K562 (cell line): ENCODE data around the gene EPHA2. TPM values are rescaled to one million over a fixed set of nuclear protein-coding genes. Genes with fewer than 3 reads are reported as not detected.

ENCODE experiments used
- ARNT ChIP-seq, 2 experiments: fragments of 450-650 bp; IDR thresholded peaks; 2 replicates each; pipeline ENCODE4 v1.6.1; 2016; ENCODE audit warnings: mild to moderate bottlenecking in 1 of 2
- FOS ChIP-seq: IDR thresholded peaks from 3 replicates; pipeline ENCODE4 v1.6.1; 2011; ENCODE audit not compliant: insufficient read length; ENCODE audit errors: extremely low read depth
- GABPB1 ChIP-seq: sonication (generic); formaldehyde crosslinking; IDR thresholded peaks from 2 replicates; pipeline ENCODE4 v1.8.0; 2022; ENCODE audit warnings: mild to moderate bottlenecking, missing genetic modification reagents
- MEF2D ChIP-seq: conservative IDR thresholded peaks from 2 replicates; pipeline ENCODE4 v1.6.1; 2016; ENCODE audit warnings: low read depth, missing genetic modification characterization, missing compliant biosample characterization
- MYC ChIP-seq, 2 experiments: fragments of 250-450 bp in 1 of 2; sonication (Bioruptor Pico) in 1 of 2; IDR thresholded peaks; 2 replicates each; pipeline versions ENCODE4 v1.5.1 to v1.6.1; 2012 to 2021; ENCODE audit warnings: low read depth in 2 of 2, borderline replicate concordance in 1 of 2, improper control_type of control experiment in 1 of 2, low read length in 1 of 2, mild to moderate bottlenecking in 1 of 2, moderate library complexity in 1 of 2
- NFE2 ChIP-seq: IDR thresholded peaks from 2 replicates; pipeline ENCODE4 v1.6.1; 2014; ENCODE audit warnings: antibody characterized with exemption, low read depth
- POLR2H ChIP-seq: IDR thresholded peaks from 2 replicates; pipeline ENCODE4 v1.6.1; 2016; ENCODE audit warnings: missing genetic modification characterization, low read depth, mild to moderate bottlenecking, control low read depth, missing compliant biosample characterization, moderate library complexity
- RNF2 ChIP-seq: sonication (generic); IDR thresholded peaks from 2 replicates; pipeline ENCODE4 v1.6.1; 2016
- ZSCAN29 ChIP-seq: fragments of 450-650 bp; IDR thresholded peaks from 2 replicates; pipeline ENCODE4 v1.6.1; 2017
- polyA plus RNA-seq, 8 experiments: library from polyadenylated mRNA; depleted of rRNA in 4 of 8; stranded (reverse) in 5 of 8; unstranded in 3 of 8; fragments of >200 nt; fragmentation: Nextera tagmentation in 2 of 8; fragmentation: Illumina TruSeq in 1 of 8; extraction: Ambion mirVana in 2 of 8; extraction: Trizol in 1 of 8; gene quantifications; 2 replicates each; pipeline versions ENCODE4 v1.2.1 to v1.2.3, GENCODE V29; 2011 to 2014; ENCODE audit warnings: inconsistent platforms in 1 of 8, missing spikeins in 1 of 8
- total RNA-seq, 7 experiments: library from RNA; depleted of rRNA in 6 of 7; stranded (reverse); fragments of >200 nt in 6 of 7; fragmentation: Illumina TruSeq in 2 of 7; extraction: Trizol in 2 of 7; gene quantifications; 2 replicates each; pipeline versions ENCODE4 v1.2.1 to v1.2.3, GENCODE V29; 2011 to 2021; ENCODE audit warnings: low replicate concordance in 1 of 7
- TF ChIP-seq, protein P1 (sequence below): fragments of 250-450 bp; sonication (Bioruptor Pico); IDR thresholded peaks from 2 replicates; pipeline ENCODE4 v1.8.0; 2022; ENCODE audit warnings: moderate library complexity, mild to moderate bottlenecking, inconsistent platforms
- TF ChIP-seq, protein P2 (sequence below): fragments of 450-650 bp; conservative IDR thresholded peaks from 2 replicates; pipeline ENCODE4 v1.6.1; 2016; ENCODE audit warnings: missing genetic modification characterization, low read depth, mild to moderate bottlenecking, missing compliant biosample characterization, moderate library complexity

EPHA2 gene
- total and polyA plus RNA-seq, 9 of the 15 experiments (the other 6 are each of a cell fraction or from before 2014, with no cell fraction given) = 0.04 to 0.40 (median 0.07) TPM; not detected in 4

DNA sequence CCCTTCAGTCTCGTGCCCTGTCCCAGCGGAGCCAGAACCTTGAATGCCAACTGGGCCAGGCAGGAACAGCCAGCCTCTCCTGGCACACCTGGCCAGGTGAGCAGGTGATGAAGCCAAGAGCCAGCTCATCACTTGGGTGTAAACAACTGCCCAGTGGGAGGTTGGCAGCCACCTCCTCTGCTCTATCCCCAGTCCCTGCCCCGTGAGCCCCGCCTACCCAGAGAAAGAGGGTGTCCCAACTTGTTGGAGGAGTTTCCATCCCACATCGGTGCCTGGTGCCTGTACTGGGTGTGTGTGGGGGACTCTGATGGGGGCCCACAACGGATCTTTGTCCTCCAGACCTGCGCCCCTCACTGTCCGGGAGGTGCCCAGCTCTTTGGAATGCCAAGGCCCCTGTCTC is 64.6 kb downstream of the EPHA2 start (continued):
- TF ChIP-seq FOS (no peak), NFE2 (no peak), ARNT (IDR thresholded peaks at IDR 0.05) (no peak), RNF2 (no peak), MEF2D (tag) (no peak), POLR2H (tag) (no peak), GABPB1 (CRISPR knock-in tag) (no peak), MYC (IDR thresholded peaks at IDR 0.05; ENCODE audit: low read depth, low read length) (no peak), MYC (CRISPR knock-in tag; IDR thresholded peaks at IDR 0.05; ENCODE audit: borderline replicate concordance, low read depth) (no peak), ZSCAN29 (no peak)
- TF ChIP-seq, protein P1, sequence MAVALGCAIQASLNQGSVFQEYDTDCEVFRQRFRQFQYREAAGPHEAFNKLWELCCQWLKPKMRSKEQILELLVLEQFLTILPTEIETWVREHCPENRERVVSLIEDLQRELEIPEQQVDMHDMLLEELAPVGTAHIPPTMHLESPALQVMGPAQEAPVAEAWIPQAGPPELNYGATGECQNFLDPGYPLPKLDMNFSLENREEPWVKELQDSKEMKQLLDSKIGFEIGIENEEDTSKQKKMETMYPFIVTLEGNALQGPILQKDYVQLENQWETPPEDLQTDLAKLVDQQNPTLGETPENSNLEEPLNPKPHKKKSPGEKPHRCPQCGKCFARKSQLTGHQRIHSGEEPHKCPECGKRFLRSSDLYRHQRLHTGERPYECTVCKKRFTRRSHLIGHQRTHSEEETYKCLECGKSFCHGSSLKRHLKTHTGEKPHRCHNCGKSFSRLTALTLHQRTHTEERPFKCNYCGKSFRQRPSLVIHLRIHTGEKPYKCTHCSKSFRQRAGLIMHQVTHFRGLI = no peak
- TF ChIP-seq, protein P2, sequence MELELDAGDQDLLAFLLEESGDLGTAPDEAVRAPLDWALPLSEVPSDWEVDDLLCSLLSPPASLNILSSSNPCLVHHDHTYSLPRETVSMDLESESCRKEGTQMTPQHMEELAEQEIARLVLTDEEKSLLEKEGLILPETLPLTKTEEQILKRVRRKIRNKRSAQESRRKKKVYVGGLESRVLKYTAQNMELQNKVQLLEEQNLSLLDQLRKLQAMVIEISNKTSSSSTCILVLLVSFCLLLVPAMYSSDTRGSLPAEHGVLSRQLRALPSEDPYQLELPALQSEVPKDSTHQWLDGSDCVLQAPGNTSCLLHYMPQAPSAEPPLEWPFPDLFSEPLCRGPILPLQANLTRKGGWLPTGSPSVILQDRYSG = no peak
